NCI-H146 treated with DMSO at 0.1 percent for 48 hours (cell line): ENCODE measurements around the gene PPP2R2D.
"Not testable (repeated sequence)": the region's sequence is repeated elsewhere in the genome, so short reads cannot be mapped to it uniquely, and the experiment has no call there.

Experiments used
- DNase-seq: peaks from one replicate; lab custom pipeline; 2025; ENCODE audit not compliant: unreplicated experiment; lab: John Stamatoyannopoulos, UW

Gene PPP2R2D

DNA sequence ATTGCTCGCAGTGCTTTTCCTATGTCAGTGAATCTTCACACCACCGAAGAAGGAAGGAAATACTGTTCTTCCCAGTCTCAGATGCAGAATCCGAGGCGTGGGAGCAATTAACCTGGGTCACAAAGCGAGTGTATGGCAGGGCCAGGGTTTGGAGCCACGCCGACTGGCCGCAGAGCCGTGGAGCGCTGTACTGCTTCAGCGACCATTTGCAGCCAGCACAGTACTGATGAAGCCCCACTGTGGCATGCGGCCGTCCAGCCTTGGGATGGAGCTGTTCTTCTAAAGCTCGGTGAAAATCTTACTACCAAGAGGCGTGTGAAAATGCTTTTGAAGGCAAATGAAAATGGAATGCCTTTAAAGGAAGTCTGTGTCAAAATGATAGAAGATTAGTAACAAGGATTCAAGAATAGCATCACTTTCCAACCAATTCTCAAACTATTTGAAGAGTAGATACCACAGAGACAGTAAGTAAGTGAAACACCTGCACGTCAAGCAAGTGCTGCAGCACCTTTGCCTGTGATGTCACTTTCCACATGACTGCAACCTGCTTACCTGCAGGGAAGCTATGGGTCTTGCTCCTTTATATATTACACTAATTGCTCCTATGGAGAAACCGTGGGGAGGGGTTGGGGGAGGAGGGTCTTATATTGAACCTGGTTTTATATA, 4.9 kb downstream of the PPP2R2D start:
- DNase-seq = no peak

DNA sequence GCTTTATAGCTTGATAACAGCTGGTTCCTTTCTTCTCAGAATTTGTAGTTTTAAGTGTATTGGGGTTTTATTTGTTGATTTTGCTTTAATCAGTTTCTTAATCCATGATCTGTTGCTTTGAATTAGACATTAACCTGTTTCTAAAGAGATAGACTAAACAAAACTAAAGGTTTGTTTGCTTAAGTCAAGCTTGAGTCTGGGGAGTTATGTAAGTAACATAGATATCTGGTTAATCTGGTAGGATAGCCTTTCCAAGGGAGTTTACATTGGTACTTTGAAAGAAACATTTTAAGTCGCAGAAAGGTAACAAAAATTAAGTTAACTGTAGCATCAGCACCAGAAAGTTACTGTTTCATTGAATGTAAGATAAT, 5.4 kb downstream of the PPP2R2D start:
- no peak for DNase-seq

DNA sequence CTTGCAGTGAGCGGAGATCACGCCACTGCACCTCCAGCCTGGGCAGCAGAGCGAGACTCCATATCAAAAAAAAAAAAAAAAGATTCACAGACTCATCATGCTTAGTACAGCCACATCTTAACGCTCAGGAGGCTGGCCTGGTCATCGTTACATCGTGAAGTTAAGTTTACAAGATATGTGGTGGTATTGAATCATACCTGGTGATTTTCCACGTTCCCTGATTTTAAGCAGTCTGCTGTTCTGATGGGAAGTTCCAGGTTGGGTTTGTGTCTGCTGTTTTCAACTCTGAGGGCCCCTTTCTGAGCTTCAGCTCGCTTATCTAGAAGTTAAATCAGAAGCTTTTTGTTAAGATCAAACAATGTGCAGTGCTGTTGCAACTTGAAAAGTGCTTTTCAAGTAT, 6.9 kb downstream of the PPP2R2D start:
- no peak for DNase-seq

DNA sequence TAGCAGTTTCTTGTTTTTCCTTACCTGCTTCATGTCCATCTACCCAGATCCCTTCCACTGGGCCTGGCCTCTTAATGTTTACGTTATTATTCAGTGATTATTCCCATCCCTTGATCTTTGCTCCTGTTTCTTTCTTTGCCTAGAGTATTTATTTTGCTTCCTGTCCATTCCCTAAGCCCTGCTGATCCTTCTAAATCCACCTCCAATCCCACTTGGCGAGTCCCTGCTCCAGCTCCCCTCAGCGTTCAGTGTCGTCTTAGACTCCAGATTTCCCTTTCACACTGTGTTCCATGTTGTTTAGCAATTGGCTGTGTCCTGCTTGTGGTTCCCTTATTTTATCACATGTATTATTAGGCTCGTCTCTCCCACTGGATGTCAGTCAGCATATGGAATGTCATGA, 7.3 kb downstream of the PPP2R2D start:
- no peak for DNase-seq

DNA sequence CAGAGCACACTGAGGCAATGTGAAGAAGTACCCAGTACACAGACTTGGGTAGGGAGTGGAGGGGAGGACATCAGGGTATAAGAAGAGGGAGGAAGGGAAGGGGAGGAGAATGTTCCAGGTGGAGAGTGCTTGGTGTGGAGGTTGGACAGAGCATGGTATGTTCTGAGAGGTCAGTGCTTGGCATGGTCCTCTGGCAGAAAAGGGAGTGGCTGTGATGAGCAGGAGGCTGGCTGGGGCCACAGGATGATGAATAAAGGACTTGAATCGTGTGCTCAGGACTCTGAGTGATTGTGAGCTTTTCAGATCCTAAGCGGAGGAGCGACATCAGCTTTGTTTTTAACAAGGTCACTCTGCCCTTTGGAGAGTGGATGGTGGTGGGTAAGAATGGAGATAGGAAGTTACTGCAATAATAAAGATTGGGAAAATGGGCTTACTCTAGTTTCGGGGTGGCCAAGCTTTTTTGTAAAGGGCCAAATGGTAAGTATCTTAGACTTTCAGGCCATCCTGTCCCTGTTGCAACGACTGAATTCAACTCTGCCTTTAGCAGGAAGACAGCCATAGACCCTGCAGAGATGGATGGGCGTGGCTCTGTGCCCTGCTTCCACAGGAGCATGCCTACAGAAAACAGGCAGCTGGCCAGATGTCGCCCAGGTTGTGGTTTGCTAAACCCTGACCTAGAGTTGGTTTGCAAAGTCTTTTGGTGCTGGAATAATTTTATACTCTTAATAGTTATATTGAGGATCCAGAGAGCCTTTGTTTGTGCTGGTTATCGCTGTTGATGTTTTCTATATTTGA, 8.4 kb downstream of the PPP2R2D start:
- DNase-seq = no peak

DNA sequence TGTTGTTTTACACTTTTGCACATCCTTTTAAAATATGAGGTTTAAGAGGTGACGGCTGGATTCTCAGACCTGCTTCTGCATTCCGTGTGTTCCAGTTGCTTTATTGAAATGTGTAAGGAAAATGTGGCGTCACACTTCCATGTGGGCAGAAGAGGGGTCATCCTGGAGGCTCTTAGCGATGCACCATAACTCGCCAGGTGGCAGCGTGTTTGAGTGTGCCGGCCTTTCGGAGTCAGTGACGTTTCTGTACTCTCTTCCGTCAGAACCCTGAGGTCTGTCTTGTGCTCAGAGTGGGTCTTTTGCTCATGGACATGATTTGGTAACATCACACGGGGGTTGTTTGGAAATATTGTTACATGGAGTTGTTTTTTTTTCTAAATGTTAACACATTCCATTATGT, 9.1 kb downstream of the PPP2R2D start:
- no peak for DNase-seq

DNA sequence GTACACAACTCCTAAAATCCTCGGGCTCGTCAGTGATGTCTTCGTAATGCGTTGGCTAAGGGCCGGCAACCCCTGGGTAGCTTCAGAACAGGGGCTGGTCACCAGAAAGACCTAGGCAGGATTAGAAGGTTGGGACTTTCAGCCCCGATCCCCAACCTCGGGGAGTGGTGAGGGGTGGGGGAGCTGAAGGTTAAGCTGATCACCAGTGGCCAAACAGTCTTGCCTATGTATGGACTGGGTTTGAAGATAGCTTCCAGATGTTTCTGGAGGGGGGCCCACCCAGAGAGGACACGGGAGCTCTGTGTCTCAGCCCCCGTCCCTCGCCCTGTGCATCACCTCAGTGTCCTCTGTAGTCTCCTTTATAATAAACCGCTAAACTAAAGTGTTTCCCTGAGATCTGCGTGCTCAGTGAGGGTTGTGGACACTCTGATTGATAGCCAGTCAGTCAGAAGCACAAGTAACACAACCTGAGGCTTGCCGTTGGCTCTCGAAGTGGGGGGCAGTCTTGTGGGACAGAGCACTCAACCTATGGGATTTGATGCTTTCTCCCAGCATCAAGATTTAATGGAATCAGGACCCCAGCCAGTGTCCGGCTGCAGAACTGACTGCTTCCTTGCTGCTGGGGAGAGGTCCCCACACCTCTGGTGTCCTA, 10.0 kb downstream of the PPP2R2D start:
- DNase-seq = no peak

DNA sequence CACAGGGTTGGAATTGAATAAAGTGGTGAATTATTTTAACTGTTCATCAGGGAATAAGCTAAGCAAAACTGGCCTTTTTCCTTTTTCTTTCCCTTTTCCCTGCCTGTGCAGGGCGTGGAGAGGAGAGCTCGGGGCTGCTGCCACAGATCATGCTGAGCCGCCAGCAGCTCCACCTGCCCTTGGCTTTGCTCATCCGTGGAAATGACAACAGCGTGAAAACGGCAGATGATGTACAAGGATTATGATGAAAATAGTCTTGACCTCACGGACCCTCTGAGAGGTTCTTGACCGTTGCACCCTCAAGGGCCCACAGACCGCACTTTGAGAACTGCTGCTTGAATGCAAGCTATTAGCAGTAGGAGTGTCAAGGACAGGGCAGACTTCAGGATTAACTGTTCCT, 10.6 kb downstream of the PPP2R2D start:
- no peak for DNase-seq

DNA sequence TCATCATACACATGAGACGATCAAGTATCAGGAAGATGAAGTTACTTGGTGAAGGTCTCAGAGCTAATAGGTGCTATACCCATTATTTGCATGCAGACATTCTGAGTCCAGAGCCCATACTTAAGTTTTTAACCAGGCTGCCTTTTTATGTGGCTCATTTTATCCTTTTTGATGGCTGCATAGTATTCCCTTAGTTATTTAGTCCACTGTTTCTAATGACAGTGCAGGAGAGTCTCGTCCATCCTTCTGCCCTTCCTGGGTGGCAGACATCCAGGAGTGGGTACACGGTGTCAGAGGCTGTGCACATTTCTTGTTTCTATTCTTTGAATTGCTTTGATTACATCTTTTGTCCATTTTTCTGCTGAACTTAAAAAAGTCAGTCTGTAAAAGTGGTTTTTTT, 11.8 kb downstream of the PPP2R2D start:
- DNase-seq = no peak

DNA sequence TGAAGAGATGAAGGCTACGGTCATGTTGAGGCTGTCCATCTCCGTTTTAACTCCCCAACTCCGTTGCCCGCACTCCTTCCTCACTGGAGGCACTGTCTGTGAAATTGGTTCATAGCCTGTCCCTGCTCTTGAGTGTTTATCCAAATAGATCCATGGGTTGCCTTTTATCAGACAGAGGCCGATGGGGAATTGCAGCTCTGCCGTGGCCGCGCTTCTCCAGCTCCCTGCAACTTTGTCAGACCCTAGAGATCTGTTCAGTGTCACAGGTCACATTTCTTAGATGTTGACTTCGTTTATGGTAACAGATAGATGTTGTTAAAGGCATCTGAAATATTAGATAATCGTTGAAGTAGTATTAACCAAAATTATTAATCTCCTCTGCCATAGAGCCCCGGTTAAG, 14.7 kb downstream of the PPP2R2D start:
- DNase-seq = no peak

DNA sequence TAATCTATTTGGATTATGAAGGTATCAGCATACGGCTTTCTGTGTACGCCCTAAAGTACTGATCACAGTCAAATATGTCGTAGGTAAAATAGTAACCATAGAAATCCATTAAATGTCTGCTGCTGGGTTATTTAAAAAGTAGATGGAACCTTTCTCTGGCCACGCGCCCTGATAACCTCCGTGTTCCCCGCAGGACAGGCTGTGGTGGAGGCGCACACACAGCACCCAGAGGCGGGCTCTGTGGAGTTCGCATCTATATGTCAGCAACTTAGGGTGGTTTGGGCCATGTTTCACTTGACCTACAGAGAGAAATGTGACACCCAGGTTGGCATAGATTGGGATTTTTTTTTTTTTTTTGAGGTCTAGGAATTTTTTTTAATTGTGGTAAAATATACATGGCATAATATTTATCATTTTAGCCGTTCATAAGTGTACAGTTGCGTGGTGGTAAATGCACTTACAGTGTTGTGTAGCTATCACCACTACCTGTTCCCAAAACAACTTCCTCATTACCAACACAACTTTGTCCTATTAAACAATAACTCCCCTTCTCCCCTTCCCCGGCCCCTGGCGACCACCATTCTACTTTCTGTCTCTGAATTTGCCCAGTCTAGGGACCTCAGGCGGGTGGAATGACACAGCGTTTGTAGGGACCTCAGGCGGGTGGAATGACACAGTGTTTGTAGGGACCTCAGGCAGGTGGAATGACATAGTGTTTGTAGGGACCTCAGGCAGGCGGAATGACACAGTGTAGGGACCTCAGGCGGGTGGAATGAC, 15.4 kb downstream of the PPP2R2D start:
- no peak for DNase-seq

DNA sequence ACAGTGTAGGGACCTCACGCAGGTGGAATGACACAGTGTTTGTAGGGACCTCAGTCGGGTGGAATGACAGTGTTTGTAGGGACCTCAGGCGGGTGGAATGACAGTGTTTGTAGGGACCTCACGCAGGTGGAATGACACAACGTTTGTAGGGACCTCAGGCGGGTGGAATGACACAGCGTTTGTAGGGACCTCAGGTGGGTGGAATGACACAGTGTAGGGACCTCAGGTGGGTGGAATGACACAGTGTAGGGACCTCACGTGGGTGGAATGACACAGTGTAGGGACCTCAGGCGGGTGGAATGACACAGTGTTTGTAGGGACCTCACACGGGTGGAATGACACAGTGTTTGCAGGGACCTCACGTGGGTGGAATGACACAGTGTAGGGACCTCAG, 16.0 kb downstream of the PPP2R2D start:
- DNase-seq = not testable (repeated sequence)

DNA sequence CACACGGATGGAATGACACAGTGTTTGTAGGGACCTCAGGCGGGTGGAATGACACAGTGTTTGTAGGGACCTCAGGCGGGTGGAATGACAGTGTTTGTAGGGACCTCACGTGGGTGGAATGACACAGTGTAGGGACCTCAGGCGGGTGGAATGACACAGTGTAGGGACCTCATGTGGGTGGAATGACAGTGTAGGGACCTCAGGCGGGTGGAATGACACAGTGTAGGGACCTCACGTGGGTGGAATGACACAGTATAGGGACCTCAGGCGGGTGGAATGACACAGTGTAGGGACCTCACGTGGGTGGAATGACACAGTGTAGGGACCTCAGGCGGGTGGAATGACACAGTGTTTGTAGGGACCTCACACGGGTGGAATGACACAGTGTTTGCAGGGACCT, 16.7 kb downstream of the PPP2R2D start:
- DNase-seq = not testable (repeated sequence)

DNA sequence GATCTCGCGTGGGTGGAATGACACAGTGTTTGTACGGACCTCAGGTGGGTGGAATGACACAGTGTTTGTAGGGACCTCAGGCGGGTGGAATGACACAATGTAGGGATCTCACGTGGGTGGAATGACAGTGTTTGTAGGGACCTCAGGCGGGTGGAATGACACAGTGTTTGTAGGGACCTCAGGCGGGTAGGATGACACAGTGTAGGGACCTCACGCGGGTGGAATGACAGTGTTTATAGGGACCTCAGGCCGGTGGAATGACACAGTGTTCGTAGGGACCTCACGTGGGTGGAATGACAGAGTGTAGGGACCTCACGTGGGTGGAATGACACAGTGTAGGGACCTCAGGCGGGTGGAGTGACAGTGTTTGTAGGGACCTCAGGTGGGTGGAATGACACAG, 18.7 kb downstream of the PPP2R2D start:
- not testable (repeated sequence) for DNase-seq

DNA sequence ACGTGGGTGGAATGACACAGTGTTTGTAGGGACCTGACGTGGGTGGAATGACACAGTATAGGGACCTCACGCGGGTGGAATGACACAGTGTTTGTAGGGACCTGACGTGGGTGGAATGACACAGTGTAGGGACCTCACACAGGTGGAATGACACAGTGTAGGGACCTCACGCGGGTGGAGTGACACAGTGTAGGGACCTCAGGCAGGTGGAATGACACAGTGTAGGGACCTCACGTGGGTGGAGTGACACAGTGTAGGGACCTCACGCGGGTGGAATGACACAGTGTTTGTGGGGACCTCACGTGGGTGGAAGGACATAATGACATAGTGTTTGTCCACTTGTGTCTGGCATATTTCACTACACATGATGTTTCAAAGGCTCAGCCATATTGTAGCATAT, 19.3 kb downstream of the PPP2R2D start:
- no peak for DNase-seq

DNA sequence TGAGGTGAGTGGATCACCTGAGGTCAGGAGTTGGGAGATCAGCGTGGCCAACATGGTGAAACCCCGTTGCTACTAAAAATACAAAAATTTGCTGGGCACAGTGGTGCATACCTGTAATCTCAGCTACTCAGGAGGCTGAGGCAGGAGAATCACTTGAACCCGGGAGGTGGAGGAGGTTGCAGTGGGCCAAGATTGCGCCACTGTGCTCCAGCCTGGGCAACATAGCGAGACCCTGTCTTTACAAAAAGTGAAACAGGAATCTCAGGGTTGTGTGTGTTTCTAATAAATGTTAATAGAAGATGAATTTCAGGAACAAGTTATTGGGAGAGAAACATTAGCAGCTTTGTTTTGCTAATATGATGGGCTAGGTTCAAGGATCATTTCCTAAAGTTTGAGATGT, 19.9 kb downstream of the PPP2R2D start:
- no peak for DNase-seq

DNA sequence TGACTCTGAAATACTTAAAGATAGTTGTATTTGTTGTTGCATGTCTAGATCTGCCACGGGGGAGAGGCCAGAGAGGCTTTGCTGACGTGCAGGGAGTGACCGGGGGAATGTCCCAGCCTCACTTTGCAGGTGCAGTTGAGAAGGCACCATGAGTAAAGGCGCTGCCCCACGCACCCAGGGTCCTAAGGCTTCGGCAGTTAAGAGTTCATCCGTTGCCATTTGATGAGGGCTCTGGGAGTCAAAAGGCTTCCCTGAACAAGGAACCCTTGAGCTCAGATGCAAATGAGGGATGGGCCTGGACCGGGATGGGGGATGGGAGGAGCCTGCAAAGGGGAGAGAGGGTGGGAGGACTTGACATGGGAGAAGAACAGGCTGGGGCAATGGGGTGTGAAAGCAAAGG, 20.4 kb downstream of the PPP2R2D start:
- no peak for DNase-seq

DNA sequence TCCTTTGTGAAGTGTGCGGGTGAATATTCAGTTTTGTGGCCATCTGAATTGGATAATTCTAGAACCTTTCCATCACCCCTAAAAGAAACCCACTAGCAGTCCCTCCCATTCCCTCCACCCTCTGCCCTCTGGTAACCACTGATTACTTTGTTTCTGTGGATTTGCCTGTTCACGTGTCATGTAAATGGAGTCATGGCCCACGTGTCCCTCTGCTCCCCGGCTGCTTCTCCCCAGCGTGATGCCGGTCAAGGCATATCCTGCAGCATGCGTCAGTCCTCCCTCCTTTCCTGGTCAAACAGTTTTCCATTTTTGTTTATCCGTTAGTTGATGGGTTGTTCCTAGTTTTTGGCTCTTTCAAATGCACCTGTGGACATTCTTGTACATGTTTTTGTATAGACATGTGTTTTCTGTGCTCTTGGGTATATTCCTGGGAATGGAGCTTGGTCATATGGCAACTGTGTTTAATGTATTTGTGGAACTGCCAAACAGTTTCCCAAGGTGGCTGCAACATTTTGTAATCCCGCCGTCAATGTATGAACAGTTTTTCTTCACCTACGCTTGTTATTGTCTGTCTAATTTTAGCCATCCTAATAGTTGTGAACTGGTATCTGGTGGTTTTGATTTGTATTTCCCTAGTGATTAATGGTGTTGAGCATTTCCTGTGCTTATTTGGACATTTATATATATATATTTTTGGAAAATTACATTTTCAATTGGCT, 22.4 kb downstream of the PPP2R2D start:
- no peak for DNase-seq

DNA sequence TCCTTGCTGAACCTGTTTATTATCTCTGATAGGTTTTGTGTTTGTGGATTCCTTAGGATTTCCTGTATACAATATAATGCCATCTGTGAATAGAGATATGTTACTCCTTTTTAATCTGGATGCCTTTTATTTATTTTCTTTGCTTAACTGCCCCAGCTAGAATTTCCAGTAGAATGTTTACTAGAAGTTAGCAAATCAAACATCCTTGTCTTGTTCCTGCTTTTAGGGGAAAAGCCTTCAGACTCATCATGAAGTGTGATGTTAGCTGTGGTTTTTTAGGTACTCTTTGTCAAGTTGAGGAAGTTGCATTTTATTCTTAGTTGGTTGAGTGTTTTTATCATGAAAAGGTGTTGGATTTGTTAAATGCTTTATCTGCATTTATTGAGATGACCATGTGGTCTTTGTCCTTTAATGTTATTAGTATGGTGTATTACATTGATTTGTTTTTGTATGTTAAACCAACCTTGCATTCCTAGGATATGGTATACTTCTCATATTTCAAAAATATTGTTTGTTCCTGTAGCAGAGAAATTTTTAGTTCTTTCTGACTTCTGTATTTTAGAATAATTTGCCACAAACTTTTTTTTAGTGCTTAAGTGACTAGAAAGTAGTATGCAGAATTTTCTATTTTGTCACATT, 24.3 kb downstream of the PPP2R2D start:
- no peak for DNase-seq

DNA sequence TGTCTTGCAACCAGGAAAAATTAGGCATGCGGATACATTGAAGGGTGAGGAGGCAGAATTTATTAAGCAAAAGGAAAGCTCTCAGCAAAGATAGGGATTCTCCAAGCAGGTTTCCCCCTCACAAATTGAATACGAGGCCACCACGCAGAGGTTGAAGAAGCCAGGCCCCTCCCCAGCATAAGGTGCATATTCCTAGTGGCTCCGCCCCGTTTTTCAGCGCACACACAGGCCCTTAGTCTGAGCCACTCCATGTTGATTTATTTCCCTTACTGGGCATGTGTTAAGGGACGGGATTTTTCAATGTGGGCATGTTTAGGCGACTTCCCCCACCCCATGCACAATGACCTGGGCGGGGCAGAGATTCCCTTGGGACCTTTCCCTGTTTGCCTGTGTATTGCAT, 24.9 kb downstream of the PPP2R2D start:
- DNase-seq = no peak
